HG03354 (cell line): Measurements from ENCODE around the gene FBXO34.
"Not testable (repeated sequence)": the region's sequence is repeated elsewhere in the genome, so short reads cannot be mapped to it uniquely, and the experiment has no call there.

ENCODE experiments used
- ATAC-seq: cut with Tn5 transposase; IDR thresholded peaks from one replicate; pipeline ENCODE4 v1.9.1; 2021; ENCODE audit warnings: mild to moderate bottlenecking; ENCODE audit not compliant: unreplicated experiment, poor library complexity, severe bottlenecking

Gene FBXO34

DNA sequence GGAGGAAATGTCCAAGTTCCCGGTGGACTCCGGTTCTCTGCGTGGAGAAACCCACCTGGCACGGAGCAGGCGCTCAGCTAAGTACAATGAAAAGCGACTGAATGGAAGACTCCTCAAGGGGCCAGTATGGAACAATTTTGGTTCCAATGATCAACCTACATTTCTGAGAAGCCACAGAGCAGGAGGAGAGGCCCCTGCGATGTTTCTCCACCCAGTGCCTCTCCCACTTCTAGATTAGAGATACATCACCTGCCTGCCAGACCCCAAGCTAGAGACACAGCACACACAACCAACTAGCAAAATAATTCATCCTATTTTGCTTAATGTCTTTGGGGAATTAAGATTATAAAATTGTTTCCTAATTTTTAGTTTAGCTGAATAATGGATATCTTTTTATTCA lies 101.6 kb downstream of the FBXO34 start:
- ATAC-seq: no peak

DNA sequence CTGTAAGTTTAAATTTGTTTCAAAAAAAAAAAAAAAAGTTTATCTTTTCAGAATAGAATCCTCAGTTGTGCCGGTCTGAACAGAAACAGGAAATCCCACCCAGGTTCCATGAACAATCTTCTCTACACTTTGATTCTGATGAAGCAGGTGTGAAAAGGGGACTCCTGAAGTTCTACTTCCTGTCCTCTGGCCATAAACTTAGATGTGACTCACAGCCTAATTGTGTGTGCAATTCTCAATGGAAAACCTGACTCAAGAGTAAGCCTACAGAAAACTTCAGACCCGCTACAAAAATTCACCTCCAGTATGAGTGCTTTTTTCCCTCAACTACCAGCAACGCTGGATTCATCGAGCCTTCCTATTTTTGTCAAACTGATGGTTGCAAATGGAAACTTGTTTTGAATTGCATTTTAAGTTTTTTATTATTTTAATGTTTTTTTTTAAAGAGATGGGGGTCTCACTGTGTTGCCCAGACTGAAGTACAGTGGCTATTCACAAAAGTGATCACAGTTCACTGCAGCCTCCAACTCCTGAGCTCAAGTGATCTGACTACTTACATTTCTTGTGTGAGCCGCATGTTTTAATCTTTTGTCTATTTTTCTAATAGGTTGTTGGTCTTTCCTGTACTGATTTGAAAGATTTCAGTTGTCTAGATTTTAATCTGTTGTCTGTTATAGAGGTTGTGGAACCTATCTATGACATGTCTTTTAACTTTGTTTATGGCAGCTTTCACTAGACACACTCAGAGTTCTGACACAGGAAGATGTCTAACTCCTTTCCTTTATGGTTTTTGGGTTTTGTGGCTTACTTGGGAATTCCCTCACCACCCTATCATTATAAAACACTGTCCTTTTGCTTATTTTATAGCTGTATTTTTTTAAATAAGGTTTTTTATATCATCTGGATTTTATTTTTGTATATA lies 102.8 kb downstream of the FBXO34 start:
- ATAC-seq: no peak

DNA sequence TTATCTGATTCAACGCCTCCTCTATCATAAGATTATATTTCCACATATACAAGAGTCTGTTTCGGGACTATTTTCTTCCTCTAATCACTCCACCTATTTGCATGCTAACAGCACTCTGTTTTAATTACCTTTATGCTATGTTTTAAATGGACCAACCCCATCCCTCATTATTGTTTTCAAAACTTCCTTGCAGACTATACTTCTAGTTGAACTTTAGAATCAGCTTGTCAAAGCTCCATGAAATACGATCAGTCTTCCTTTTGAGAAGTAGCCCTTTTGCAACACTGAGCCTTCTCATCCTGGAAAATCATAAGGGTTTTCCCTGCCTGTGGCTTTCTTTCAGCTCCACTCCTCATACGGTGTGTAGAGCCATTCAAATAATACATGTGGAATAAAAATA lies 103.5 kb downstream of the FBXO34 start:
- no peak for ATAC-seq

DNA sequence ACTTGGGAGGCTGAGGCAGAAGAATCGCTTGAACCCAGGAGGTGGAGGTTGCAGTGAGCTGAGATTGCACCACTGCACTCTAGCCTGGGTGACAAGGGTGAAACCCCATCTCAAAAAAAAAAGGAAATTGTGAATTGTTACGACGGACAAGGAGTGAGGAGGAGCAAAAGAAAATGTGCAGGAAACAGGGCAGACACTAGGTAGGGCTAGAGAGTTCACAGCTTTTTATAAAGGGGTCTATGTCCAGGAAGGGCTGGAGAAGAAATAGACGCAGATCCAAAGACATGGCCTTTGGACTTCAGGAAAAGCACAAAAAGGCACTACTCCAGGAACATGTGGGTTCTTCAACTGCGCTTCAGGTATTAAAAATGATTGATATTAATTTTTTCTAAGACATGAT lies 106.0 kb downstream of the FBXO34 start:
- ATAC-seq: no peak

DNA sequence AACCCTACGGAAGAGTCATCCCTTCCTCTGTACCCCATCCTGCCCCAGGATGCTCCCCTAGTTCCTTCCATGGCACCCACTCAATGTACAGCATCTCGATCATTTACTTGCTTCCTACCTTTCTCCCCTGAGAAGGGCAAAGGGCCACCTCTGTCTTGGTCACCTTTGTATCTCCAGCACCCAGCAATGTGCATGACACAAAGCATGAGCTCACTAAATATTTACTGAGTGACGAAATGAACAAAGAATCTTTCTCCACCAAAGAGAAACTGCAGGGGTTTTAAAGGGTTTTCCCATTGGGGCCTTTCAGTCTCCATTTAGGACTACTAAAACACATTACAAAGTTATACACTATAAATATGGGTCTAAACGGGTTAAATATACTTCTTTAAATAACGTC lies 109.8 kb downstream of the FBXO34 start:
- no peak for ATAC-seq

DNA sequence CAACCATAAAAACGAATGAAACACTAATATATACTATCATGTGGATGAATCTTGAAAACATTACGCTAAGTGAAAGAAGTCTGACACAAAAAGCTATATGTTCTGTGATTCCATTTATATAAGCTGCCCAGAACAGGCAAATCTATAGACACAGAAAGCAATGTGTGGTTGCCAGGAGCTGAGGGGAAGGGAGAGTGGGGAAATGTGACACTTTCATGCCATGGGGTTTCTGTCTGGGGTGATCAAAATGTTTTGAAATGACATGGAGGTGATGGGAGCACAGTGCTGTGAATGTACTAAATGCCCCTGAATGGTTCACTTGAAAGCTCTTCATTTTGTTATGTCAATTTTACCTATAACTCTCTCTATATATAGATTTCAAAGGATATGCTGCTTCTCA lies 110.3 kb downstream of the FBXO34 start:
- ATAC-seq: no peak

DNA sequence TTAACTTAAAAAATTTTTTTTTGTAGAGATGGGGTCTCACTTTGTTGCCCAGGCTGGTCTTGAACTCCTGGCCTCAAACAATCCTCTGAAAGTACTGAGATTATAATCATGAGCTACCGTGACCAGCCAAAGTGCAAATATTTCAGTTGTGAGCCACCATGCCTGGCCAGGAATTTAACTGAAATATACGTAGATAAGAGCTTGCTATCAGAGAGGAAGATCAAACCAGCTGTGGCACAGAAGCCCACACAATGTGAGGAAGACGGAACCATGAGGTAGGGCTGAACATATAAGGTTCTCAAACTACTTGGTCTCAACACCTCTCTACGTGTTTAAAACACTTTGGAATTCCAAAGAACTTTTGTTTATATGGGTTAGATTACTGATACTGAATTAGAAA lies 111.3 kb downstream of the FBXO34 start:
- no peak for ATAC-seq

DNA sequence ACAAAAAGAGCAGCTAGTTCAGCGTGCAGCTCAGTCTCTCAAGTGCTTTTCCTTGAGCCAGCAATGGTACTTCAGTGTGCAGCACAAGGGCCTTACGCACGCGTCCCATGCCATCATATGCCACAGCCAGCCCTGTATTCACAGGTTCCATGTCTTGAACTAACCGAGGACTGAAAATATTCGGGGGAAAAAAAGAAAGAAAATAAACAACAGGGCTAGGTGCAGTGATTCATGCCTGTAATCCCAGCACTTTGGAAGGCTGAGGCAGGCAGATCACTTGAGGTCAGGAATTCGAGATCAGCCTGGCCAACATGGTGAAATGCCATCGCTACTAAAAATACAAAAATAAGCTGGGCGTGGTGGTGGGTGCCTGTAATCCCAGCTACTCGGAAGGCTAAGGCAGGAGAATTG lies 111.8 kb downstream of the FBXO34 start:
- not testable (repeated sequence) for ATAC-seq

DNA sequence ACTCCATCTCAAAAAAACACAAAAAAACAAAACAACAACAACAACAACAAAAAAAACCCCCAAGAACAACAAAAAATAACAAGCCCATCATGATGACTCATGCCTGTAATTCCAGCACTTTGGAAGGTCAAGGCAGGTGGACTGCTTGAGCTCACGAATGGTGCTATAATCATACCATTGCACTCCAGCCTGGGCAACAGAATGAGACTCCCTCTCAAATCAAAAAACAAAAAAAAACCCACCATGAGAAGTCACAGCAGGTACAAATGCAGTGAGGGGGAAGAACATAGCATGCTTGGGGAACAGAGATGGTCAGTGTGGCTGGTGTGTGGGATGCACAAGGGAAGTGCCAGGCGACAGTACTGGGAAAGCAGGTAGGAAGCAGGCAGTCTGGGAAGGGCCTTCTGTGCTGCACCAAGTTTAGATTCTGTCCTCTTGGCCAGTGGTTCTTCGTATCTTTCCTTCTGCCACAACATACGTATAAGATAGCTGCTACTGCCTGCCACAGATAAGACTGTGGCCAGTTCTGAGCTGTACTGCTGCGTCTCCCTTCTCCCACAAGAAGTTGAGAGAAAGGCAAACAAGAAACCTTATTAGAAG lies 112.4 kb downstream of the FBXO34 start:
- no peak for ATAC-seq

DNA sequence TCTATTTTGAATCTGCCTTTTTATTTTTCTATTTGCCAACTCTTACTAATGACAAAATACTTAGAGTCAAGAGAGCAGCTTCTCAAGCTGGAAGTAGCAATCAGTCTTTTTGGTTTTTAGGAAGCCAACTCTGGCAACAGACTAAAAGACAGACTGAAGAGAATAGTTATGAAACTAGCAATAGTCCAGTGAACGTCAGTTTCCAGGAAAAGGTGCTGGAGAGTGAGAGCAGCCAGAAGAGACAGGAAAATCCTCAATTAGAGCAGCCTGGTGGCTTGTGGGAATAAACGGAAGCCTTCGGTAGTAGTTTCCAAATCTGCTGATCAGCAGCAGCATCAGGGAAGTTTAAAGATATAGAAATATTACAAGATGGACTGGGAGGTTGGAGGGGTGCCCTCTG lies 113.3 kb downstream of the FBXO34 start:
- no peak for ATAC-seq

DNA sequence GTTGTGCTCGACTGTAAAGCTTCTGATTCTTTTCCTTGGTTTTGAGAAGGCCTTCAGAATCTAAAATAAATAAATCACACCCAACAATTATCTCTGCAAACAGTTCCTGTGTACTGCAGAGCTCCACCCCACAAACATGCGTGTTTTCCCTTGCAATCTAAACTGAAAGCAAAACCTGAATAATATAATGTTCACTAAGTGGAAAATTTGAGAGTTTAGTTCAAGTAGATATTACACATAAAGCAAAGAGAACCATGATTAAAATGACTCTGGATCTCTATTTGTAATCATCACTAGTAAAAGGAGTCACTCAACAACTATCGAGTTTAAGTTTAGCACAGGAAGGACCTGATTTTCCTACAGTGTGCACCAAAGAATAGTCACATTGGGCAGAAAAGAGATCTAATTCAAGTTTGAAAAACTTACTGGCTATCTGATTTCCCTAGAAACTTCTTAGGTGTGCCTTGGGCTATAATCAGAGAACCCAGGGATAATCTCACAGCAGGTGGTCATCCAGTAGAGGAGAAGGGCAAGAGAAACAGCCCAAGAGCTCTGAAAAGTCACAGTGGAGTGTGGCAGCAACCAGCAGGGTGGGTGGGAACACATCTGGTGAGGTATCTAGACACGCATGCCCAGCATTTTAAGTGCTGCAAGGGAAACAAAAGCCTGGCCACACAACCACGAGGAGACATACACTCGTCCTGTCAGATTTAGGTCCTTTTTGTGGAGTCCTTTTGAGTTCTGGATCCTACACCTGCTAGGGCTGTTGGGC lies 115.0 kb downstream of the FBXO34 start:
- no peak for ATAC-seq

DNA sequence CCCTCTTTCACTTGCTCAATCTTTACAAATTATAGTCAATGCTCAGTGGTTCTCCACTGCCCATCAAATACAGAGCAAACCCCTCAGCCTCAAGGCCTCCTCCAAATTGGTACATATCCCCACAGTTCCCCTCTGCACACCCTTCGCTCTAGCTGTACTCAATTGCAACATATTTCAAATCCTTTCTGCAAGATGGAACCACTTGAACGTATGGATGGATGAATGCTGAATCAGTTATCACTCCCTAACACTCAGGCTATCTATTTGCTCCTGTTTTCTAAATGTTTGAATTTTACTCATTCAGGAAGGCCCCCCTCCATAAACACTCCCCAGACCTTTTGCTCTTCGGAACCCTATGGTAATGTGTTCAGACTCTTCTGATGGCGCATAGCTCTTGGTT lies 115.9 kb downstream of the FBXO34 start:
- no peak for ATAC-seq

DNA sequence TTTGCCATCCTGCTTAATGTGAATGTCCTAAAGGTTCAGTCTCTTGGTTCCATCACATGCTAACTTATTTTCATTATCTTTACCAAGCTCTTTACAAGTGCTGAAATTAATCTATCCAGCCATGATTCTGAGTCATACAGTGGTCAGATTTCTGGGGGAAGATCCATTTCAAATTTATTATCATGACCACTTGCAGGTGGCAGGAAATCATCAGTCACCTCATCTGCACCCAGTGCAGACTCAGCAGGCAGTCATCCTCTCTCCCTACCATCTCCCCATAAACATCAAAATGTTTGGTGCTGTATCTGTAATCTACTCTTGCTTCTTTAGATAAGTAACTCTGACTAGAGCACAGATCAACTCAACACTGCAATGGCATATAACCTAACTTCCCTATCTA lies 116.9 kb downstream of the FBXO34 start:
- no peak for ATAC-seq

DNA sequence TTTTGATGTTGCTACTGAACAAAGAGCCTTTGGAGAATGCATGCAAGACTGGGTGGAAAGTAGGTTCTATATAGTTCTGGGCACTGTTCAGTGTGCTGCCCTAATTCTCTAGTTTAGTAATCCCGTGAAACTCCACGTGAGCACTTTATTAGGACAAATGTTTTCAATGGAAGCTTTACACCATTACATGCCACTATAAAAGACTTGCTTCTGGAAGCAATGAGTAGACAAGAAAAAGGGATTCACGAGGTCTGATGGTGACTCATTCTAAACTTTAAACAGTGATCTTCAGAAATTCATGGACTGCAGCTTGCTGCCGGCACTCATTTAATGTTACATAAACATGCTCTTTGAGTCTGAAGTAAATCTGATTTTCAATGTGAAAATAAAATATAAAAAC lies 118.1 kb downstream of the FBXO34 start:
- ATAC-seq: no peak

DNA sequence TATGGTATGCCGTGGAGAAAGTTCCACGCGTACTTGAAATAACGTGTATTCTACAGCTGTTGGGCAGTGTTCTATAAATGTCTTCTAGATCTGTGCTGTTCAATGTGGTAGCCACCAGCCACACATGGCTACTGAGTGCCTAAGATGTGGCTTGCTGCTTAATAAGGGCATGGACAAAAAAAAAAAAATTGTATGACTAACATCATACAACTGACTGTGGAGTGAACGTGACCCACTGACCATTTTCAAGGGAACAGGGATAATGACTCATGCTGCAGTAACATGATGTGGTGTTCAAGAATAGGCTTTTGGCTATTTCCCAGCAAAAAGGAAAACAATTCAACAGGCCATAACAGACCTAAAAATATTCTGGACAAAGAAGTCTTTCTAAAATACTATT lies 127.5 kb downstream of the FBXO34 start:
- ATAC-seq: no peak

DNA sequence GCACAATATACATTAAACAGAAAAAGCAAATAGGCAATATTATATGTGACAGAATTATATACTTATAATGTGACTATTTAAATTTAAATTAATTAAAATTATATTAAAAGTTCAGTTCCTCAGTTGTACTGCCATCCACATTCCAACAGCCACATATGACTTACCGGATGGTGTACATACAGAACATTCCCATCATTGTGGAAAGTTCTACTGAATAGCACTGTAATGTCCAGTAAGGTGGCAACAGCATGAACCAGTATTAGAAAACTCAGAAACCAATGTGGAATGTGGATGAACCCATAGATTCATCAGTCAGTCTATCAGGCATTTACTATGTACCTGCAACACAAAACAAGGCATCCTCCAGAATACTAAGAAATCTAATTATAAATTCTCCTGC lies 128.0 kb downstream of the FBXO34 start:
- no peak for ATAC-seq

DNA sequence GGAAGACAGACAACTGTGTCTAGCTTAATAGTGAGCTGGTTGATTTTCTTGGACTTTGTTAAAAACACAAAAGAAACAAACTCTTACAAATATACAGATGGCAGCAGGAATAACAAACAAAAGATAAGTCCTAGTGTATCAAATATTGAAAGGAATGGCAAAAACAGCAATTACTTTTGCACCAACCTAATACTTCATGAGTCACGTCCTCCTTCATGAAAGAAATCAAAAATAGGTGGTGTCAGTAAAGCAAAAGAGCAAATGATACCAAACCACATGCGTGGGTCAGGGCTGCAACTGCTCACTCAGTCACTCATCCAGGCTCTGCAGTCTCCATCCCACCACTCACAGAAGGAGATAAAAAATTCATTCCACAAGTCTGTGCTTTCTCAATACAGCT lies 128.6 kb downstream of the FBXO34 start:
- ATAC-seq: no peak

DNA sequence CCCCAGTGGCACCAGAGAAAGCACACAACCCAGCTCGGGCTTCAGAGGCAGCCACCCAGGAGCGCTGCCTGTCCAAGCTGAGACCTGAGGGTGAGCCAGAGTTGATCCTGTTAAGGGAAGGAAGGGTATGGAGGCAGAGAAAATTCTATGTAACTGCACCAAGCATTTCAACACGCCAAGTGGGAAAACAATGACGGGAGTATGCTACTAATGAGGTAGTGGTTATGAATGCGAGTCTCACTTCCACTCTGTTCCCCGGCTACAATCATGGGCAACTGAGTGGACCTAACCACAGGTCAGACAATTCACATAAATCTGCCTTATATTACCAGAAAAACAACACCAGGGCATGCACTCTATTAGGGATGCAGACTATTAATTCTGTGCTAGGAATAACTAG lies 130.5 kb downstream of the FBXO34 start:
- no peak for ATAC-seq
